GM19025 (cell line): ENCODE results near the gene TMPRSS6.

Source experiments
- ATAC-seq: cut with Tn5 transposase; IDR thresholded peaks from one replicate; pipeline ENCODE4 v1.9.1; 2021; ENCODE audit warnings: mild to moderate bottlenecking, low read depth, moderate library complexity; ENCODE audit not compliant: unreplicated experiment

The TMPRSS6 gene

GRCh38 chr22:37141476-37141875 is 32.0 kb upstream of the TMPRSS6 start:
- no peak for ATAC-seq

DNA sequence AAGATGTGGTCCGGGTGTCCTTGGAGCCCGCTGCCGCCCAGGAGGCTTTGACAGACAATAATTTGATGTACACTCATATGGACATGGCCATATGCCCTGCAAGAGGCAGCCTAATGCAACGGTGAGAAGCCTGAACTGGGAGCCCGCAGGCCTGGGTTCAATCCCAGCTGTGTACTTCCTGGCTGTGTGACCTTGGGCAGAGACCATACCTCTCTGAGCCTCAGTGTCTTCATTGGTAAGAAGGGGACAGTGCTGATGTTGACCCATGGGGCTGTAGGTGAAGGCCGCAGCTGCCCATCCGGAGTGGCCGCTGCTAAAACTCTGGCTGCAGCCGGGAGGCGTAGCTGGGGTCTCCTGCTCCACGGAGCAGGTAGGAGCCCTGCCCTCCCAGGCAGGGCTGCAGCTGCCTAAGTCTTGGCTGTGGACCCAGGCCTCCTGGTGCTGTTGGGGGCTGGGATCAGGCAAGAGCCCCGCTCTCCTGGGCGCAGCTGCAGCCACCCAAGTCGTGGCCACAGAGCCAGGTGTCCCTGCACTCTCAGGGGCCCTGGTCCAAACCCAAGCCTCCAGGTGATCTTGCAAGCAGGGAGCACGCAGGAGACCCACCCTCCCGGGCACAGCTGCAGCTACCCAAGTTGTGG is 31.3 kb upstream of the TMPRSS6 start:
- no peak for ATAC-seq

- no peak for ATAC-seq
These were observed 30.2 kb upstream of the TMPRSS6 start for GRCh38 chr22:37139762-37140161.

DNA sequence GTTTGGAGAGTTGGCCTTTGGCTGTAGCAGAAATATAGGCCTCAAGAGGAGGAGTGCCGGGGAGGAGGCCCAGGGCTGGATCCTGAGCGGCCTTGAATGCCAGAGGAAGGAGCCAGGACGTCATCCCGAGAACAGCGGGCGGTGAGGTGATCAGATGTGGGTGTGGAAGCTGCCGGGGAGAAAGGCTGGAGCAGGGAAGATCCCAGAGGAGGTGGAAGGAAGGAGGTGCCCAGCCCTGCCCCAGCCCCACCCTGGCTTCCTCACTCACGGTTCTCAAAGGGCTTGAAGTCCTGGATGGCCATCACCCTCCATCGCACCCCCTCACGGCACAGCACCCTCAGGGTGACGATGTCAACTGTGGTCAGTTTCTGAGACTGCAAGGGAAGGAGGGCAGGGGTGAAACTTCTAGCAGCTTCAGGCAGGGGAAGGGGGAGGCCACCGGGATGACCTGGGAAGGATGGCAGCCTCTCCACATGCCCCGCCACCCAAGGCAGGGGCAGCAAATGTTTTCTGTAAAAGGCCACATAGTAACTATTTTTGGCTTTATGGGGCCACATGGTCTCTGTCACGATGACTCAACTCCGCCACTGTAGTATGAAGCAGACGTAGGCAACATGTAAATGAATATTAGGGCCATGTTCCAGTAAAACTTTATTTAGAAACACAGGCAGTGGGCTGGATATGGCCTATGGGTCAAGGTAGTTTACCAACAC is 29.5 kb upstream of the TMPRSS6 start:
- no peak for ATAC-seq

DNA sequence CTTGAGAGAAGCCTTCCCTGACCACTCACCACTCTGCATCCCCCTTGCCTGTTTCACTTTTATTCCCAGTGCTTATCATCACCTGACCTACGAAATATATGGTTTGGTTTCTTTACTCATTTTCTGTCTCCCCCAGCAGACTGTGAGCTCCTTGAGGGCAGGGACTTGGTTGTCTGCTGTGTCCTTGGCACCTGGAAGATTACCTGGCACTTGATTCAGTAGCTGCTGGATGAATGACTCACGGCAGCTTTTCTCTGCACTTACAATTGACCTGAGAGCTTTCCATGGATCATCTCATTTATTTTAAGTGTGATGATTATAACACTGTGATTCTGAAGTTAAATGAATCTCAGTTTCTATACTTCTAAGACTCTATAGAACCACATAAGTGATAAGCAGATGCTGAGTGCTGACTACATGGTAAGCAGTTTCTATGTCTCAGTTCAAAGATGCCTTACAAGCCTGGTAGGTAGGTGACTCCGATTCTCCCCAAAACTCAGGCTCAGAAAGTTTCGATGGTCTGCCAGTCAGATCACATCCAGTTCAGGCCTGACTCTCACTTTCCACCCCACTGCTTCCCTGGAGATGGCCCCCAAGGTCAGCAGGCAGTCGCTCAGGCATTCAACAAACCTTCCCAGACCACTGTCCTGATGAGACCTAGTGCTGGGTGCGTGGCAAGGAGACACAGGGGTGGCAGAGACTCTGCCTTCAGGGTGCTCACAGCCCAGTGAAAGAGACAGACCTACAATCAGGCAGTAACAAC is 28.6 kb upstream of the TMPRSS6 start:
- ATAC-seq: no peak

- ATAC-seq: no peak
These were observed 27.6 kb upstream of the TMPRSS6 start for GRCh38 chr22:37137131-37137530.

DNA sequence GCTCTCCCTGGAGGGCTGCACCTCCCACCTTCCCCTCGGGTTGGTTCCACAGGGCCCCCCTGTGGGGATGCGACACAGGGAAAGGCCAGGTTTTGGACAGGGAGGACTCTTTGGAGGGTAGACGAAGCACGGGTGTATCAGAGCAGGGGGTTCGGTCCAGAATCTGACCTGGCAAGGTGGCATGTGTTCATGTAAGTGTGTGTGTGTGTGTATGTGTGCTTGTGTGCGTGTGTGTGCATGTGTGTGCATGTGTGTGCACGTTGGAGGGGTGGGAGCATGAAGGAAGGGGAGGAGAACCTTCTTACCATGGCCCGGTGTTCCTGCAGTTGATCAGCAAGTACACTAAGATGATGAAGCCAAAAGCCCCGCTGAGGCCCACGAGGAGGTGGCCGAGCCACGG is 25.5 kb upstream of the TMPRSS6 start:
- ATAC-seq: no peak

- ATAC-seq: no peak
These were observed 23.9 kb upstream of the TMPRSS6 start for GRCh38 chr22:37133304-37134018.

DNA sequence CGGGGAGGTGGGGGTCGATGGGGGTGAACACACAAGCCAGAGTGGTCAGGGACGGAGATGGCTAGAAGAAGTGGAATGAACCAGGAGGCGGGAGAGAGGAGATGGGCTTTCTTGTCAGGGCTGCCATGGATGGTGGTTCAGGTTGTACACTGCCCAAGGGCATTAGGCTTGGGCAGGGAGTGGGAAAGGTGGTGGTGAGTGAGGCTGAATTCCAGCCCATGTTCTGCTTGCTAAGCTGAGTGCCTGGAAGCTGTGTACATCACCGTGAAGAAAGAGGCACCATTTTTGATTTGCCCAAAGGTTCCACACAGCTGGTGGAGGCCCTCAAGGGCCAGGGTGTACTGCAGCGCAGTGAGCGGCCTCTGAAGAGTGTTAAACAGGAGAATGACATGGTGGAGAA is 23.3 kb upstream of the TMPRSS6 start:
- no peak for ATAC-seq

GRCh38 chr22:37129866-37130441 is 20.4 kb upstream of the TMPRSS6 start:
- no peak for ATAC-seq

- no peak for ATAC-seq
These were observed 19.2 kb upstream of the TMPRSS6 start for GRCh38 chr22:37128555-37129281.

- ATAC-seq: no peak
These were observed 17.9 kb upstream of the TMPRSS6 start for GRCh38 chr22:37127350-37127878.

DNA sequence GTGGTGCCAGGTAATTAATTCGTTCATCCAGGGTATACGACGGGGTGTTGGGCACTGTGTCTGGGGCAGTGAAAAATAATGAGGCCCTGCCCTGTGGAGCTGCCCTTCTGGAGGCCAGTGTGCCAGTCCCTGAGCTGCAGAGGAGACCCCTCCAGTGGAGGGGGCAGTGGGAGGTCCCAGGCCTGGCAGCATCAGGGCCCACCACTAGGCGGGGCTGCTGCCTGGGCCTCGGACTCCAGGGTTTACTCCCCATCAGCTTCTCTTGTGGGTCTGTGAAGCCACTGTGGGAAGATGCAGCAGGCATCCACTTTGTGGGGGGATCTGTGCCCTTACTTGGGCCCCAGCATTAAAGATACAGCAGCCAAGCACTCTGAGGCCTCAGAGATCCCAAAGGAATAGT is 17.4 kb upstream of the TMPRSS6 start:
- no peak for ATAC-seq

- ATAC-seq: no peak
These were observed 16.9 kb upstream of the TMPRSS6 start for GRCh38 chr22:37126383-37126782.

GRCh38 chr22:37123649-37124048 is 14.1 kb upstream of the TMPRSS6 start:
- no peak for ATAC-seq

GRCh38 chr22:37122598-37123180 is 13.2 kb upstream of the TMPRSS6 start:
- no peak for ATAC-seq

- ATAC-seq: peak; percentile 87
These were observed 12.5 kb upstream of the TMPRSS6 start for GRCh38 chr22:37121887-37122591.

- no peak for ATAC-seq
These were observed 11.2 kb upstream of the TMPRSS6 start for GRCh38 chr22:37120569-37121340.
